GM10266 (cell line): ENCODE data around the gene ZSWIM6.

Source experiments
- DNase-seq: peaks from one replicate; pipeline ENCODE4 v3.0.0; 2012; ENCODE audit errors: extremely low spot score
- CTCF ChIP-seq: IDR thresholded peaks from 2 replicates; pipeline ENCODE4 v1.5.1; 2012; ENCODE audit warnings: mild to moderate bottlenecking, low read depth; ENCODE audit not compliant: control insufficient read depth, insufficient read depth; ENCODE audit errors: missing control alignments

Gene ZSWIM6

DNA sequence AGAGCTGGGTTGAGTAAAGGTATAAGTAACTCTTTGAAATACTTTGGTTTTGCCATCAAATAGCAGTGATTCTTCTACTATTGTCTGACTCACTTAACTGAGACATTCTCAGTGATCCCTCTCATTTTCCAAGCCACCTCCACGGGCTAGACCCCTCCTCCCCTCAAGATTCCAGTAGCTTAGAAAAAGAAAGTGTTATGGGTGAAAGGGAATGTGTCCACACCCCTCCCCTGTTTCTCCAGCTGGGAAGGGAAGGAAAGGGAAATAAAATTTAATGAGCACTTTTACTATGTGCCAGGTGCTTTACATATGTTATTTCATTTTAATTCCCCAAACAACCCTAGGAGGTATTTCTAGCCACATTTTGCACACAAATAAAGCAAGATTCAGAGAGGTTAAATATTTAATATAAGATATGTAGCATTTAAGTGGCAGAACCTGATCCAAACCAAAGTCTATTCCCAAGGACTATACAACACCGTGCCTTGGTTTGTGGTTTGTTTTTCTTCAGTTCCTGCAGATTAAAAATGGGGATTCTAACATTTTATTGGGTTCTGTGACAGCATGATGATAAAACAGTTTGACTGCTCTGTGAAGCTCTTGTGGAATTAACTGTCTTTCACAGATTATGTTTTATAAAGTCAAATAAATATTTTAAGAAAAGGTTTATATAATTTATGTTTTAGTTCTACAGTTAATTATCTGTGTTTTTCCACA is 135.9 kb downstream of the ZSWIM6 start:
- no peak for DNase-seq
- no peak for TF ChIP-seq CTCF

- no peak for TF ChIP-seq CTCF
- DNase-seq, result no peak
Observed at GRCh38 chr5:61468483-61468865, 136.4 kb downstream of the ZSWIM6 start.

- no peak for DNase-seq
Observed at GRCh38 chr5:61471352-61471751, 139.3 kb downstream of the ZSWIM6 start.

DNA sequence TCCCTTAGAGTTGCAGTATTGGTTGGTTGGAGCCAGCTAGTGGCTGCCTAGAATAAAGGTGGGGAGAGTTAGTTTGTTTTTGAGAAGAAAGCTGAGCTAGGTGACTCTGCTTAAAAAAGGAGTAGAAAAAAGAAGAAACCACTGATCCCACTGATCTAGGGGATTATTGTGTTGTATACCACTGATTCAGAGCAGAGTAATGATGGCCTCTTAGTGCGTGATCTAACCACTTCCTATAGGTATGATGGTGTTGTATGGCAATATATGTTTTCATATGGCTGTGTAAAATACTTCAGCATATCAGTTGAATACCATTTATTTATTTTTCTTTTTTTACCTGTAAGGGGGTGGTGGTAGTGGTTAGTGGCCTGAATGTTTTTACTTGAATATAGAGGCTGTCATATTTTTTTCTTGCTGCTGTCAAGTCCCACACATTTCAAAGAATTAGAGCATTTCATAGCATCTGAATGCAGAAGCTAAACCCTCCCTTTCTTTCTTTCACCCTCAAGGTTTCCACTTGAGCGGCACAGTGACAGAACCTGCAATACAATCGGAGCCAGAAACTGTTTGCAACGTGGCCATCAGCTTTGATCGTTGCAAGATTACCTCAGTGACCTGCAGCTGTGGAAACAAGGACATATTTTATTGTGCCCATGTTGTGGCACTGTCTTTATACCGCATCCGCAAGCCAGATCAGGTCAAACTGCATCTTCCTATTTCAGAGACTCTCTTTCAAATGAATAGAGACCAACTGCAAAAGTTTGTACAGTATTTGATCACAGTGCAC is 140.3 kb downstream of the ZSWIM6 start:
- TF ChIP-seq CTCF, result no peak
- no peak for DNase-seq

More at GRCh38 chr5:61471352-61471751, 139.3 kb downstream of the ZSWIM6 start:
- no peak for TF ChIP-seq CTCF

- DNase-seq, result no peak
- no peak for TF ChIP-seq CTCF
Observed at GRCh38 chr5:61474746-61475145, 142.7 kb downstream of the ZSWIM6 start.

DNA sequence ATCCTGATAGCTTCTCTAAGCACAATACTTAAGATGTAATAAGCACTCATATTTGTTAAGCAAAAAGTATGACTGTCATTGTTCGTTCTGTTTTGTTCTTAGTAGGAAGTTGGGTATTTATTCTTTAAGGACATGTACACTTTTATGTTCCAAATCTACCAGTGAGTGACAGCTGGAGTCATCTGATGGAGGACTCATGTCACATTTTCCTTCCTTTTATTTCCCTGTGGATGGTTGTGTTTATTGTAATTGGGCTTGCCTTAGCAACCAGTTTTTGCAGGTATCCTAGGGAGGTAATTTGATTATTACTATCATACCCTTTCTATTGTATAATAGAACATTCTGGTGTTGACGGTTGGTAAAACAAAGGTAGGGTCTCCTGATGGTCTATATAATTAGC is 145.7 kb downstream of the ZSWIM6 start:
- no peak for TF ChIP-seq CTCF

More for the DNA sequence above, 145.7 kb downstream of the ZSWIM6 start:
- DNase-seq, result no peak
